Nephron (organoid): ENCODE results near the gene KCTD18.

Source experiments
- H3K27ac Mint-ChIP-seq, 3 experiments: 2 replicates each; pipeline ENCODE4 v1.8.0; 2020; ENCODE audit warnings: mixed read lengths in 3 of 3, mild to moderate bottlenecking in 2 of 3, moderate library complexity in 1 of 3
- H3K27me3 Mint-ChIP-seq: 2 replicates; pipeline ENCODE4 v1.8.0; 2021; ENCODE audit warnings: low read depth, mild to moderate bottlenecking, moderate library complexity, mixed read lengths
- H3K36me3 Mint-ChIP-seq: 2 replicates; pipeline ENCODE4 v1.8.0; 2020; ENCODE audit warnings: low read depth, mixed read lengths
- H3K4me1 Mint-ChIP-seq: 2 replicates; pipeline ENCODE4 v1.8.0; 2020; ENCODE audit warnings: mixed read lengths
- H3K4me3 Mint-ChIP-seq, 3 experiments: 2 replicates each; pipeline ENCODE4 v1.8.0; 2020; ENCODE audit warnings: mild to moderate bottlenecking in 3 of 3, mixed read lengths in 3 of 3, moderate library complexity in 2 of 3
- H3K9me3 Mint-ChIP-seq: 2 replicates; pipeline ENCODE4 v1.8.0; 2020; ENCODE audit warnings: mixed read lengths
- CTCF ChIP-seq, 3 experiments: fragments of 200-600 bp; sonication (generic); IDR thresholded peaks; one replicate each; pipeline ENCODE4 v1.5.0; 2021; ENCODE audit warnings: antibody characterized with exemption in 3 of 3; ENCODE audit not compliant: unreplicated experiment in 3 of 3

KCTD18 gene

GRCh38 chr2:200525882-200526651, 16.2 kb upstream of the KCTD18 start, which contains the start of gene SGO2:
Gene SGO2, plus strand, starts transcription at chr2:200526207. Its CDS starts 6,769 bp downstream, at chr2:200532976.
- Mint-ChIP-seq H3K4me3 (peak within 1 kb of the TSS; percentile 87 to 95 (median 94)), H3K27me3 (peaks cover 6% of the 10 kb centered on the region), H3K36me3 (no peaks in the 10 kb centered on the region), H3K27ac (peak within 1 kb of the TSS; percentile 41 to 72 (median 66)), H3K9me3 (no peaks in the 10 kb centered on the region), H3K4me1 (peaks cover 11% of the 10 kb centered on the region)
- TF ChIP-seq CTCF (IDR thresholded peaks at IDR 0.05; ENCODE audit: unreplicated experiment in 3 of 3): no peak

GRCh38 chr2:200525551-200525881, 15.6 kb upstream of the KCTD18 start:
- Mint-ChIP-seq H3K4me3 (peak overlapping the region; percentile 87 to 95 (median 94)), H3K9me3 (no peaks in the 10 kb centered on the region), H3K36me3 (no peaks in the 10 kb centered on the region), H3K27me3 (peaks cover 6% of the 10 kb centered on the region), H3K4me1 (peaks cover 11% of the 10 kb centered on the region), H3K27ac (peak overlapping the region; percentile 41 to 72 (median 66))
- no peak for TF ChIP-seq CTCF (IDR thresholded peaks at IDR 0.05; ENCODE audit: unreplicated experiment in 3 of 3)

GRCh38 chr2:200525066-200525465, 15.2 kb upstream of the KCTD18 start:
- Mint-ChIP-seq H3K27me3 (peaks cover 6% of the 10 kb centered on the region), H3K4me1 (peaks cover 11% of the 10 kb centered on the region), H3K27ac (no peak overlapping the region), H3K9me3 (no peaks in the 10 kb centered on the region), H3K4me3 (peak overlapping the region; percentile 40 to 95 (median 54)), H3K36me3 (no peaks in the 10 kb centered on the region)
- TF ChIP-seq CTCF (IDR thresholded peaks at IDR 0.05; ENCODE audit: unreplicated experiment in 3 of 3): no peak

- Mint-ChIP-seq H3K9me3 (no peaks in the 10 kb centered on the region), H3K4me3 (peak overlapping the region; percentile 20 to 66 (median 53)), H3K27ac (no peak overlapping the region), H3K36me3 (no peaks in the 10 kb centered on the region), H3K4me1 (peaks cover 11% of the 10 kb centered on the region), H3K27me3 (peaks cover 11% of the 10 kb centered on the region)
- TF ChIP-seq CTCF (IDR thresholded peaks at IDR 0.05; ENCODE audit: unreplicated experiment in 3 of 3): no peak
These were observed 13.7 kb upstream of the KCTD18 start for GRCh38 chr2:200523604-200524003.

- TF ChIP-seq CTCF (IDR thresholded peaks at IDR 0.05; ENCODE audit: unreplicated experiment in 3 of 3): no peak
These were observed 13.3 kb upstream of the KCTD18 start for GRCh38 chr2:200523158-200523557.

GRCh38 chr2:200515155-200515554, 5.3 kb upstream of the KCTD18 start:
- no peaks in the 10 kb centered on the region for H3K36me3 Mint-ChIP-seq
- H3K4me1 Mint-ChIP-seq: no peaks in the 10 kb centered on the region
- peaks cover 6% of the 10 kb centered on the region for H3K27me3 Mint-ChIP-seq
- H3K4me3 Mint-ChIP-seq: no peak overlapping the region
- peaks cover 11% of the 10 kb centered on the region for H3K9me3 Mint-ChIP-seq
- TF ChIP-seq CTCF (IDR thresholded peaks at IDR 0.05; ENCODE audit: unreplicated experiment in 3 of 3): no peak
- H3K27ac Mint-ChIP-seq: no peak overlapping the region

More at GRCh38 chr2:200523158-200523557, 13.3 kb upstream of the KCTD18 start:
- no peaks in the 10 kb centered on the region for H3K9me3 Mint-ChIP-seq
- H3K4me3 Mint-ChIP-seq: no peak overlapping the region
- H3K4me1 Mint-ChIP-seq: peaks cover 11% of the 10 kb centered on the region
- no peak overlapping the region for H3K27ac Mint-ChIP-seq
- peaks cover 12% of the 10 kb centered on the region for H3K27me3 Mint-ChIP-seq
- H3K36me3 Mint-ChIP-seq: no peaks in the 10 kb centered on the region
